ENCODE results near the gene ING3. TPM values are rescaled to one million over a fixed set of nuclear protein-coding genes. Genes with fewer than 3 reads are reported as not detected.

The ING3 gene
- total and polyA plus RNA-seq, 11 donors, result 5.4 to 16.0 (median 12.5) TPM

DNA sequence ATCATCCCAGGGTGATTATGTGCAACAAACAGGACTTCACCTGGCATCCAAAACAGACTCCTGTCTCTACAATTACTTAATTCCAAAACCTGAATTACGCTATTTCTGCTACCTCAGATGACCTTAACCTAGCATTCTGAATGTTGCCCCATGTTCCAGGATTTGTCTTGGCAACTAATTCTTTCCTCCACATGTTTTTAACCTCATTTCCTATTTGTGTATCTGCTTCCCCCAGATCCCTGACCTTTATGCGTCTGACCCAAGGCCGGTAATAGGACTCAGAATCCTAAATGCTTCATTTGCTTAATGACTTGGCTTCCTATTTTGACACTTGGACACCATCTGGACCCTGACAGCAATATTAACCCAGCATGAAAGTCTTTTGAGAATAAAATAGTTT lies 8.7 kb upstream of the ING3 start:
- Histone ChIP-seq H3K9me3 (no peaks in the 10 kb centered on the region), H3K4me3 (no peak overlapping the region), H3K36me3 (no peaks in the 10 kb centered on the region), H3K4me1 (peaks cover 0 to 8% (median 0%) of the 10 kb centered on the region in 12 donors), H3K27ac (no peak overlapping the region), H3K27me3 (no peaks in the 10 kb centered on the region)
- TF ChIP-seq, protein P1, sequence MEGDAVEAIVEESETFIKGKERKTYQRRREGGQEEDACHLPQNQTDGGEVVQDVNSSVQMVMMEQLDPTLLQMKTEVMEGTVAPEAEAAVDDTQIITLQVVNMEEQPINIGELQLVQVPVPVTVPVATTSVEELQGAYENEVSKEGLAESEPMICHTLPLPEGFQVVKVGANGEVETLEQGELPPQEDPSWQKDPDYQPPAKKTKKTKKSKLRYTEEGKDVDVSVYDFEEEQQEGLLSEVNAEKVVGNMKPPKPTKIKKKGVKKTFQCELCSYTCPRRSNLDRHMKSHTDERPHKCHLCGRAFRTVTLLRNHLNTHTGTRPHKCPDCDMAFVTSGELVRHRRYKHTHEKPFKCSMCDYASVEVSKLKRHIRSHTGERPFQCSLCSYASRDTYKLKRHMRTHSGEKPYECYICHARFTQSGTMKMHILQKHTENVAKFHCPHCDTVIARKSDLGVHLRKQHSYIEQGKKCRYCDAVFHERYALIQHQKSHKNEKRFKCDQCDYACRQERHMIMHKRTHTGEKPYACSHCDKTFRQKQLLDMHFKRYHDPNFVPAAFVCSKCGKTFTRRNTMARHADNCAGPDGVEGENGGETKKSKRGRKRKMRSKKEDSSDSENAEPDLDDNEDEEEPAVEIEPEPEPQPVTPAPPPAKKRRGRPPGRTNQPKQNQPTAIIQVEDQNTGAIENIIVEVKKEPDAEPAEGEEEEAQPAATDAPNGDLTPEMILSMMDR (IDR thresholded peaks at IDR 0.05), result no peak
- no peak for TF ChIP-seq POLR2A (IDR thresholded peaks at IDR 0.05)
- intact Hi-C loops (cut with DNase I), result loop anchor here in 9 of 10 donors (2.0 to 10.0 kb wide), 7 partner anchors 85 to 150 kb away; partner anchors contain the start of gene TSPAN12 (in 2 of the 9)
- peak in 2 of 4 donors; percentile 59 to 87 for ATAC-seq
- 26 to 59% (median 41%) methylated on average over 3 of the region's 3 CpGs for WGBS, 4 donors
- no peak for DNase-seq

DNA sequence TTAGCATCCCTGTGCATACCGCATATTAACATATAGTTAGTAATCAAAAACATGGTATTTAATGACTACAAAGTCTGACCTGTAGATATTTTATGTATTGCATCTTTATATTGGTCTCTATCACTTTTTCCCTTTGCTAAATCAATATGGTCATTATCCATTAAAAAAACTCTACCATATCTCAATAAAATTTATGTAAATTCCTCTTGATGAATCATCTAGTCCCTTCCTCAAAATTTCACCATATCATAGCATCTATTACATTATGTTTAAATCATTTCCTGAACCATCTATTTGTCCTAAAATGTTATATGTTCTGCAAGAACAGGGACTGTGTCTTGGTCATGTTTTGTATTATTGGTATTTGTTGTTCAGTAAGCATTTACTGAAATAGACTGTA lies 7.7 kb upstream of the ING3 start:
- intact Hi-C loops (cut with DNase I), result loop anchor here in 6 of 10 donors (5.0 to 10.0 kb wide), 5 partner anchors 86 to 151 kb away; partner anchors contain the start of gene TSPAN12 (in 2 of the 6)
- no peaks in the 10 kb centered on the region for H3K9me3 ChIP-seq
- H3K4me1 ChIP-seq, result peaks cover 0 to 8% (median 0%) of the 10 kb centered on the region in 12 donors
- no peak overlapping the region for H3K4me3 ChIP-seq
- H3K27ac ChIP-seq, result peak overlapping the region in 1 of 12 donors; percentile 33
- ATAC-seq (no peak), DNase-seq (no peak)
- H3K27me3 ChIP-seq, result no peaks in the 10 kb centered on the region
- 96 to 100% (median 99%) methylated on average over 1 of the region's 1 CpG for WGBS, 4 donors
- H3K36me3 ChIP-seq, result no peaks in the 10 kb centered on the region
- TF ChIP-seq, protein P1 (IDR thresholded peaks at IDR 0.05), result no peak
- no peak for TF ChIP-seq POLR2A (IDR thresholded peaks at IDR 0.05)

- intact Hi-C loops (cut with DNase I), result loop anchor here in 7 of 10 donors (5.0 to 10.0 kb wide), 7 partner anchors 78 to 153 kb away; partner anchors contain the start of gene TSPAN12 (in 3 of the 7)
- Histone ChIP-seq H3K4me1 (peaks cover 0 to 11% (median 2%) of the 10 kb centered on the region in 12 donors), H3K27me3 (no peaks in the 10 kb centered on the region), H3K4me3 (no peak overlapping the region), H3K36me3 (no peaks in the 10 kb centered on the region), H3K27ac (no peak overlapping the region), H3K9me3 (no peaks in the 10 kb centered on the region)
- 84 to 88% (median 85%) methylated on average over 6 of the region's 6 CpGs for WGBS, 4 donors
- ATAC-seq, result no peak
- TF ChIP-seq, protein P1 (IDR thresholded peaks at IDR 0.05), result no peak
- TF ChIP-seq POLR2A (IDR thresholded peaks at IDR 0.05), result no peak
- no peak for DNase-seq
Measured at GRCh38 chr7:120944826-120945562, 5.6 kb upstream of the ING3 start.

DNA sequence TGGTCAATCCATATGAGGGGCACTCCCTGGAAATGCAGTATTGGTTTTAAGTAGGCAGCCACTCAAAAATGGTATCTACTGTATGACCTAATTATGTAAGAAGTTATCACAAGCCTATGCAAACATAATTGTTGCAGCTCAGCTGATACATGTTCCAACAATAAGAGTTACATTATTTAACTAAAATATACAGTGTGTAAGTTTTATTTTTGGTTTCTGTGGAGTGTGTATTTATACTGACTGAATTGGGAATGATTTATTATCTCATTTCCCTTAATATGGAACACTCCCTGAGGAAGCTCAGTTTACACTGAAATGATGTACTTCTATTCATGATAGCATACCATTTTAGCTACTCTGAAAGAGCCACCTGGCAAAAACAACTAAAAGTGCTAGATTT lies 2.6 kb upstream of the ING3 start:
- H3K27me3 ChIP-seq, result no peaks in the 10 kb centered on the region
- H3K4me1 ChIP-seq, result peaks cover 5 to 25% (median 17%) of the 10 kb centered on the region in 12 donors
- TF ChIP-seq POLR2A (IDR thresholded peaks at IDR 0.05), result no peak
- TF ChIP-seq, protein P1 (IDR thresholded peaks at IDR 0.05), result no peak
- H3K4me3 ChIP-seq, result no peak overlapping the region
- no peak overlapping the region for H3K27ac ChIP-seq
- intact Hi-C loops (cut with DNase I), result loop anchor here in 4 of 10 donors (5.0 to 10.0 kb wide), 4 partner anchors 81 to 93 kb away; partner anchors contain the start of gene TSPAN12 (in 2 of the 4)
- H3K36me3 ChIP-seq, result peaks cover 0 to 12% (median 1%) of the 10 kb centered on the region in 9 donors
- ATAC-seq (no peak), DNase-seq (no peak)
- H3K9me3 ChIP-seq, result no peaks in the 10 kb centered on the region

Measured in heart left ventricle (tissue), 16 donors.